Upper lobe of left lung (tissue), 6 donors: ENCODE results near the gene REV3L. TPM values are rescaled to one million over a fixed set of nuclear protein-coding genes. Genes with fewer than 3 reads are reported as not detected.

Experiments used
- ATAC-seq, 2 donors: fragments of 200-7000 bp; cut with Tn5 transposase; one replicate each; pipeline ENCODE4 v1.9.1; 2022; ENCODE audit warnings: mild to moderate bottlenecking in 2 of 2, moderate library complexity in 2 of 2; ENCODE audit not compliant: low FRiP score in 2 of 2
- DNase-seq, 2 donors: peaks; one replicate each; pipeline ENCODE4 v3.0.0-alpha.2; 2019 to 2020
- H3K27ac ChIP-seq, 4 donors: fragments of 200-600 bp; sonication (generic); one replicate each; pipeline ENCODE4 v1.5.1; 2016 to 2019
- H3K27me3 ChIP-seq, 4 donors: fragments of 200-600 bp; sonication (generic); one replicate each; pipeline ENCODE4 v1.5.1; 2017 to 2019
- H3K36me3 ChIP-seq, 4 donors: fragments of 200-600 bp; sonication (generic); one replicate each; pipeline ENCODE4 v1.5.1; 2016 to 2019
- H3K4me1 ChIP-seq, 4 donors: fragments of 200-600 bp; sonication (generic); one replicate each; pipeline ENCODE4 v1.5.1; 2018 to 2019
- H3K4me3 ChIP-seq, 4 donors: fragments of 200-600 bp; sonication (generic); one replicate each; pipeline ENCODE4 v1.5.1; 2017 to 2019; ENCODE audit warnings: mild to moderate bottlenecking in 2 of 4, moderate library complexity in 1 of 4
- H3K9me3 ChIP-seq, 4 donors: fragments of 200-600 bp; sonication (generic); one replicate each; pipeline ENCODE4 v1.5.1; 2018 to 2019
- CTCF ChIP-seq, 6 experiments: fragments of 450-650 bp in 4 of 6; fragments of 200-600 bp in 2 of 6; sonication (generic) in 2 of 6; IDR thresholded peaks; one replicate each; pipeline ENCODE4 v1.5.1; 2016 to 2019; ENCODE audit warnings: antibody characterized with exemption in 6 of 6
- EP300 ChIP-seq, 4 donors: sonication (generic); formaldehyde crosslinking; IDR thresholded peaks; one replicate each; pipeline ENCODE4 v1.5.1; 2017; ENCODE audit warnings: antibody characterized with exemption in 4 of 4, control low read depth in 2 of 4
- POLR2A ChIP-seq, 4 donors: fragments of 450-650 bp; IDR thresholded peaks; one replicate each; pipeline ENCODE4 v1.5.1; 2016 to 2017; ENCODE audit warnings: antibody characterized with exemption in 4 of 4, mild to moderate bottlenecking in 2 of 4
- POLR2AphosphoS5 ChIP-seq, 2 donors: sonication (generic); formaldehyde crosslinking; IDR thresholded peaks; one replicate each; pipeline ENCODE4 v1.5.1; 2017; ENCODE audit warnings: antibody characterized with exemption in 2 of 2
- WGBS, 2 donors: methylation state at CpG; one replicate each; pipeline ENCODE4 v1.1.5; 2017 to 2018; 5-methylcytosine and 5-hydroxymethylcytosine counted together
- total RNA-seq, 6 donors: library from RNA; depleted of rRNA in 4 of 6; stranded (reverse); fragments of >200 nt in 4 of 6; gene quantifications; one replicate each; pipeline versions ENCODE4 v1.1.0 to v1.2.1, GENCODE V29; 2016 to 2021
- donor health status: DM: no; HTN: no; CAD: no; lungs with moderate emphysema.
- donor health status: DM: no; HTN: yes; CAD: no; lungs with severe emphysema.

REV3L gene
- total RNA-seq, 6 donors from 2014 or later, result 29.7 to 106 (median 38.0) TPM

DNA sequence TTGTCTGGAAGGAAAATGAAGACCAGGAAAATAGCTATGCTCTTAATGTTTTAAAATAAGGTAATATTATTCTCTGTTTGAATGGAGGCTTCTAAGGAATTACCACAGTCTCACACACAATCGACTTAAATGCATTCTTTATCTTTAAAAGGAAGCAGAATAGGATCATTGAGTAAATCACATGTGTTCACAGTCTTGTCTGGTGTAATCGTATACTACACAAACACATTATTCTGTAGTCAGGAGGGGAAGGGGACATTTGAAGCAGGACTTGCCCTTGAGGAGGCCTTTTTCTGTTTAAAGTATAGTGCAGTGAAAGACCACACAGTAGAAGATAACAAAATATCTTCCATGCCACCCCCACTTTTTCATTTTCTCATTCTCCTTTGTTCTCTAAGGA is 20.6 kb upstream of the REV3L start:
- Histone ChIP-seq H3K27me3 (no peaks in the 10 kb centered on the region), H3K36me3 (no peaks in the 10 kb centered on the region), H3K9me3 (no peaks in the 10 kb centered on the region), H3K4me3 (no peak overlapping the region), H3K4me1 (no peaks in the 10 kb centered on the region), H3K27ac (no peak overlapping the region)
- WGBS, 2 donors, result 31 to 46% methylated on average over 2 of the region's 2 CpGs
- ATAC-seq (no peak), DNase-seq (no peak)
- TF ChIP-seq POLR2A (IDR thresholded peaks at IDR 0.05) (no peak), CTCF (IDR thresholded peaks at IDR 0.05) (no peak), POLR2AphosphoS5 (IDR thresholded peaks at IDR 0.05) (no peak), EP300 (IDR thresholded peaks at IDR 0.05) (no peak)

- Histone ChIP-seq H3K27me3 (no peaks in the 10 kb centered on the region), H3K4me3 (no peak overlapping the region), H3K36me3 (no peaks in the 10 kb centered on the region), H3K27ac (no peak overlapping the region), H3K9me3 (no peaks in the 10 kb centered on the region), H3K4me1 (no peaks in the 10 kb centered on the region)
- no peak for DNase-seq
- TF ChIP-seq CTCF (IDR thresholded peaks at IDR 0.05) (no peak), POLR2A (IDR thresholded peaks at IDR 0.05) (no peak)
- WGBS, 2 donors, result 83 to 100% methylated on average over 1 of the region's 1 CpG
- no peak for ATAC-seq
These were observed 20.2 kb upstream of the REV3L start for GRCh38 chr6:111503194-111503593.

DNA sequence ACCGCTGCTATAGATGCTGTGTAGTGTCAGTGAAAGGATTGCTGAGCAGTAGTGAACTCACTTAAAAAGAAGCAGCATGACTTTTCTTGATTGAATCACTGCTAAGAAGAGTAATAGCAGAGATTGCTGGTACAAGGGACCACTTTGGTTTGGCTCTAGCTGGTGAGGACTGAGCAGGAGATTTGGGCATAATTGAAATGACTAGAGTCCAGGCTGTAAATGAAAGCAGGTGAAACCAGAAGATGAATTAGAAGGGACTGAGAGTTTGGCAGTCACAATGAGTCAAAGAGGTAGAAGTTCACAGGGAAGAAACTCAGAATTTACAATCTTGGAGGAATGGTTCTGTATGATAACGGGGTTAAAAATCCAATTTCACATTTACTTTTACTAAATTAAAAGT is 19.1 kb upstream of the REV3L start:
- TF ChIP-seq POLR2AphosphoS5 (IDR thresholded peaks at IDR 0.05) (no peak), POLR2A (IDR thresholded peaks at IDR 0.05) (no peak), CTCF (IDR thresholded peaks at IDR 0.05) (no peak), EP300 (IDR thresholded peaks at IDR 0.05) (no peak)
- Histone ChIP-seq H3K9me3 (no peaks in the 10 kb centered on the region), H3K27me3 (no peaks in the 10 kb centered on the region), H3K27ac (no peak overlapping the region), H3K4me1 (no peaks in the 10 kb centered on the region), H3K36me3 (no peaks in the 10 kb centered on the region), H3K4me3 (no peak overlapping the region)
- WGBS, 2 donors, result 96 to 98% methylated on average over 2 of the region's 2 CpGs
- ATAC-seq (no peak), DNase-seq (no peak)

DNA sequence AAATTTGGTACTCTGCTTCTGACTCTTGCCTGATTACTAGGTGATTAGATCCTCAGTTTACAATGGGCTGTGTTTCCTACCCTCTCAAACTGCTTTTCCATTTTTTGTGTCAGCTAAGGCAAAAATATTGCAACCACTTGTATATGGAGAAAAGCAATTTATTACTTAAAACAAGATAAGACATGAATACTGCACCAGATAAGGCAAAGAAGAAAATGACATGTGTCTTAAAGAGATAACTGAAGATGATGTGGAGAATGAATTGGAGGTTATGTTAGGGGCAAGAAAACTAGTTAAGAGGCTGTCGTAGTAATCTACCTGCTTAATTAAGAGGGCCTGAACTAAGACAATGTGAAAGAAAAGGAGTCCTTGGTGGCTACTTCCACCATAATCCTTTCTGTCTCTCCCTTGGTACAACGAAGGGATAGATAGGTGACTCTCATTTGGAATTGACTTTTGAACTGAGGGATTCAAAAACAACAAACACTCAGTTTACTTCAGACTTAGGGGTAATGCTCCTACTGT is 16.3 kb upstream of the REV3L start:
- H3K9me3 ChIP-seq, result no peaks in the 10 kb centered on the region
- 85 to 88% methylated on average over 2 of the region's 2 CpGs for WGBS, 2 donors
- no peak overlapping the region for H3K27ac ChIP-seq
- no peak overlapping the region for H3K4me3 ChIP-seq
- no peak for TF ChIP-seq EP300 (IDR thresholded peaks at IDR 0.05)
- no peak for TF ChIP-seq POLR2AphosphoS5 (IDR thresholded peaks at IDR 0.05)
- no peak for TF ChIP-seq CTCF (IDR thresholded peaks at IDR 0.05)
- TF ChIP-seq POLR2A (IDR thresholded peaks at IDR 0.05), result no peak
- no peaks in the 10 kb centered on the region for H3K4me1 ChIP-seq
- no peak for DNase-seq
- ATAC-seq, result no peak
- no peaks in the 10 kb centered on the region for H3K27me3 ChIP-seq
- no peaks in the 10 kb centered on the region for H3K36me3 ChIP-seq

DNA sequence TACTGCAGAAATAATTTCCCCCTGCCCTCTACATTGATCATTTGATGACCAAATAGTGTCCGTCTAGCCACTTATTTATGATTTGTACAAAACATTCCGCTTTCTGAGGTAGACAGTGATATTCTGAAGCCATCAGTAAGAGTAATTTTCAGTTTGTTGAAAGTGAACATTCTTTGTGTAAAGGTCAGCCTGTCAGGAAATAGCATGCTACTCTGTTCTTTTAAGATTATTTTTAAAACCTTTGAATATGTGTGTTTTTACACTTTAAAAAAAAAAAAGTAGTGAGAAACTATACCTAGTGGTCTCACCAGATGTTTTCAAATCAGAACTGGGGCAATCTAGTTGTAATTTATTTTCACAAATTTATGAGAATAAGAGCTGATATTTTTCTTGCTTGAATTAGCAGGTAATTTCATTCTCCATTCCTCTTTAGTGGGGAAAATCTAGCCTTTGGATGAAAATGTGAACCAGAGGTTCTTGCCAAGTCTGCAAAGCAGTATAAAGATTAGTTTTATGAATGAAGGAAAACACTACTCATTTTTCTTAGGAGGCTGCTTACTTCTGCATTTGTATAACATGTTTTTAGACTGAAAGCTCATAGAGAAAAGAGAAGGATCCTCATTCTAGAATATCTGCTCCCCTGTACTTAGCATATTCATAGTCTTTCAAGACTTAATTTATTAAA is 12.1 kb upstream of the REV3L start:
- Histone ChIP-seq H3K27ac (no peak overlapping the region), H3K4me1 (no peaks in the 10 kb centered on the region), H3K4me3 (no peak overlapping the region), H3K36me3 (no peaks in the 10 kb centered on the region), H3K27me3 (no peaks in the 10 kb centered on the region), H3K9me3 (no peaks in the 10 kb centered on the region)
- ATAC-seq (no peak), DNase-seq (no peak)
- 90 to 100% methylated on average over 2 of the region's 2 CpGs for WGBS, 2 donors
- TF ChIP-seq CTCF (IDR thresholded peaks at IDR 0.05) (no peak), POLR2AphosphoS5 (IDR thresholded peaks at IDR 0.05) (no peak), POLR2A (IDR thresholded peaks at IDR 0.05) (no peak), EP300 (IDR thresholded peaks at IDR 0.05) (no peak)
